ENCODE measurements around the gene PCMTD2. TPM values are rescaled to one million over a fixed set of nuclear protein-coding genes. Genes with fewer than 3 reads are reported as not detected.

PCMTD2 gene
- total RNA-seq, 1 donor, result 59.4 TPM

DNA sequence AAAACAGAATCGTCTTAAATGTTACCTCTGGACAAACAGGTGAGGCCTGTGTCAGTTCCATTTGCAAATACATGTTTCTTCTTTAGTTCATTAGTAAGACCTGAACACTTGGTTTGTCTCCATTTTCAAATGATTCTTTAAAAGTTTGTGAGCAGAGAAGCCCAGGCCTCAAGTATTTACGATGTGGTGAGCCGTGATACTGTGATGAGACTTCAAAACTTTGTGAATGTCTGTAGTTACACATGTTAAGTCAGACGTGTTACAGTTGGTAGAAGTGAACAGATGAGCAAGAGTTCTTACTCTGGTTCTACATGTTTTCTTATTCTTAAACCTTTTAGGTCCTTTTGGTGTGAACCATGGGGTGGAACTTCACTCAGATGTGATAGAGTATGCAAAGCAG, 8.5 kb downstream of the PCMTD2 start:
- H3K27me3 ChIP-seq (ENCODE audit: insufficient read depth, low read length), result no peaks in the 10 kb centered on the region

DNA sequence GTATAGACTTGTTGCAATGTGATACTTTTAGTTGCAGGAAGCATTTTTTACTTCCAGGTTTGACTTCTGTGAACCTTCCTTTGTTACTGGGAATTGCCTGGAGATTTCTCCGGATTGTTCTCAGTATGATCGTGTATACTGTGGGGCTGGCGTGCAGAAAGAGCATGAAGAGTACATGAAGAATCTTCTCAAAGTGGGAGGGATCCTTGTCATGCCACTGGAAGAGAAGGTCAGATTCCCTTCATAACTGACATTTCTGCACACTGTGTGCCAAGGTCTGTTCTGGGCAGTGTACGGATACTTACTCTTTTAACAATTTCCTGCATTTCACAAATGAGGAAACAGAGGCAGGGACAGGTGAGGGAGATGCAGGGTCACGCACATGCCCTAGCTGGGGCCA, 9.7 kb downstream of the PCMTD2 start:
- Histone ChIP-seq H3K4me1 (ENCODE audit: insufficient read depth, low read length) (peaks cover 4% of the 10 kb centered on the region), H3K27ac (ENCODE audit: low read depth, low read length) (no peak overlapping the region), H3K4me3 (ENCODE audit: insufficient read depth, low read length) (no peak overlapping the region), H3K4me2 (ENCODE audit: insufficient read depth, low read length) (no peak overlapping the region), H3K9me3 (ENCODE audit: low read depth, low read length) (no peaks in the 10 kb centered on the region), H3K36me3 (ENCODE audit: insufficient read depth, low read length) (peaks cover 4% of the 10 kb centered on the region), H2AFZ (ENCODE audit: low read length) (no peak overlapping the region), H3K27me3 (ENCODE audit: insufficient read depth, low read length) (no peaks in the 10 kb centered on the region), H3K79me2 (ENCODE audit: insufficient read depth, low read length) (peaks cover 5% of the 10 kb centered on the region), H4K20me1 (ENCODE audit: insufficient read depth, low read length) (peaks cover 11% of the 10 kb centered on the region)
- DNase-seq (ENCODE audit: insufficient read length, low spot score, missing footprints), result no peak
- TF ChIP-seq, protein P1, sequence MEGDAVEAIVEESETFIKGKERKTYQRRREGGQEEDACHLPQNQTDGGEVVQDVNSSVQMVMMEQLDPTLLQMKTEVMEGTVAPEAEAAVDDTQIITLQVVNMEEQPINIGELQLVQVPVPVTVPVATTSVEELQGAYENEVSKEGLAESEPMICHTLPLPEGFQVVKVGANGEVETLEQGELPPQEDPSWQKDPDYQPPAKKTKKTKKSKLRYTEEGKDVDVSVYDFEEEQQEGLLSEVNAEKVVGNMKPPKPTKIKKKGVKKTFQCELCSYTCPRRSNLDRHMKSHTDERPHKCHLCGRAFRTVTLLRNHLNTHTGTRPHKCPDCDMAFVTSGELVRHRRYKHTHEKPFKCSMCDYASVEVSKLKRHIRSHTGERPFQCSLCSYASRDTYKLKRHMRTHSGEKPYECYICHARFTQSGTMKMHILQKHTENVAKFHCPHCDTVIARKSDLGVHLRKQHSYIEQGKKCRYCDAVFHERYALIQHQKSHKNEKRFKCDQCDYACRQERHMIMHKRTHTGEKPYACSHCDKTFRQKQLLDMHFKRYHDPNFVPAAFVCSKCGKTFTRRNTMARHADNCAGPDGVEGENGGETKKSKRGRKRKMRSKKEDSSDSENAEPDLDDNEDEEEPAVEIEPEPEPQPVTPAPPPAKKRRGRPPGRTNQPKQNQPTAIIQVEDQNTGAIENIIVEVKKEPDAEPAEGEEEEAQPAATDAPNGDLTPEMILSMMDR (IDR thresholded peaks at IDR 0.05; ENCODE audit: extremely low read depth, low read depth, low read length), result no peak

More for the DNA sequence above, 8.5 kb downstream of the PCMTD2 start:
- Histone ChIP-seq H2AFZ (ENCODE audit: low read length) (no peak overlapping the region), H3K36me3 (ENCODE audit: insufficient read depth, low read length) (peaks cover 4% of the 10 kb centered on the region), H3K27ac (ENCODE audit: low read depth, low read length) (no peak overlapping the region), H3K4me3 (ENCODE audit: insufficient read depth, low read length) (no peak overlapping the region), H3K79me2 (ENCODE audit: insufficient read depth, low read length) (peaks cover 8% of the 10 kb centered on the region), H3K9me3 (ENCODE audit: low read depth, low read length) (no peaks in the 10 kb centered on the region), H3K4me2 (ENCODE audit: insufficient read depth, low read length) (no peak overlapping the region), H3K4me1 (ENCODE audit: insufficient read depth, low read length) (peaks cover 4% of the 10 kb centered on the region), H4K20me1 (ENCODE audit: insufficient read depth, low read length) (peaks cover 5% of the 10 kb centered on the region)
- no peak for DNase-seq (ENCODE audit: insufficient read length, low spot score, missing footprints)
- TF ChIP-seq, protein P1 (IDR thresholded peaks at IDR 0.05; ENCODE audit: extremely low read depth, low read depth, low read length), result no peak

DNA sequence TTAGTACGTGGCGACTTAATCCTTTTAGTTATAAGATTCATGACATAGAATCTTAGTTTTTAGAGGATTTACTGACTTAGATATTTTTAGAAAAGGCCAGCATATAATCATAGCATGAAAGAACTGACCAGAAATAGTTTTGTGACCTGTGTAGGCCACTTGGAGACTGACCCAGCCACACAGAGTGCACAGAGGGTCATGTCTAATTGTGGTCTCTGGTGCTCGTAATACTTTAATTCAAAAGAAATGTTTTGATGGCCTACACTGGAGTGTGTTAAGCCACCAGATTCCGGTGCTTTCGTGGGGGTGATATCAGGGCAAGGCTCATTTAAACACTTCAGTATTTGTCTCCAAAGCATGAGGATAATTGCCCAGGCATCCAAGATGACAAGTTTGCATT, 11.4 kb downstream of the PCMTD2 start:
- peaks cover 4% of the 10 kb centered on the region for H3K36me3 ChIP-seq (ENCODE audit: insufficient read depth, low read length)
- peaks cover 3% of the 10 kb centered on the region for H3K79me2 ChIP-seq (ENCODE audit: insufficient read depth, low read length)
- H3K4me1 ChIP-seq (ENCODE audit: insufficient read depth, low read length), result no peaks in the 10 kb centered on the region
- DNase-seq (ENCODE audit: insufficient read length, low spot score, missing footprints), result no peak
- H4K20me1 ChIP-seq (ENCODE audit: insufficient read depth, low read length), result peaks cover 11% of the 10 kb centered on the region
- TF ChIP-seq, protein P1 (IDR thresholded peaks at IDR 0.05; ENCODE audit: extremely low read depth, low read depth, low read length), result no peak
- no peak overlapping the region for H3K27ac ChIP-seq (ENCODE audit: low read depth, low read length)
- no peaks in the 10 kb centered on the region for H3K27me3 ChIP-seq (ENCODE audit: insufficient read depth, low read length)
- no peak overlapping the region for H3K4me3 ChIP-seq (ENCODE audit: insufficient read depth, low read length)
- no peaks in the 10 kb centered on the region for H3K9me3 ChIP-seq (ENCODE audit: low read depth, low read length)
- H2AFZ ChIP-seq (ENCODE audit: low read length), result no peak overlapping the region
- H3K4me2 ChIP-seq (ENCODE audit: insufficient read depth, low read length), result no peak overlapping the region

DNA sequence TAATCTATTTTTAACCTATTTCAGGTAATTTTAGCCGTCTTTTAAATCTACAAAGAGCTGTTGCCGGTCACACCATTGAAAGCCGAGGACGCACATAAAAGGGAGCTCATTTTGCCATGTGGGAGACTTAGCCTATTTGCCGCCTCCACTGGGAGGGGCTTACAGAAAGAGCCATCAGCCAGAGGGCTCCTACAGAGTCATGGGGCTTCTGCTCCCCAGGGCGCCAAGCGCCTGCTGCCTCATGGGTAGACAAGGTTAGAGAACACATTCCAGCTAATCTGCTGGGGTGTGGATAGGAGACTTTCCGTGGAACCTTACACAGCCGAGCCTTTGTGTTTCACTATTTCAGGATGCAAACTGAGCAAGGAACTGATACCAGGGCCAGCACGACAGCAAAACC, 12.6 kb downstream of the PCMTD2 start:
- H3K36me3 ChIP-seq (ENCODE audit: insufficient read depth, low read length), result peaks cover 4% of the 10 kb centered on the region
- H3K79me2 ChIP-seq (ENCODE audit: insufficient read depth, low read length), result no peaks in the 10 kb centered on the region
- no peaks in the 10 kb centered on the region for H3K9me3 ChIP-seq (ENCODE audit: low read depth, low read length)
- no peak overlapping the region for H2AFZ ChIP-seq (ENCODE audit: low read length)
- H3K27me3 ChIP-seq (ENCODE audit: insufficient read depth, low read length), result no peaks in the 10 kb centered on the region
- H3K4me3 ChIP-seq (ENCODE audit: insufficient read depth, low read length), result no peak overlapping the region
- H3K4me1 ChIP-seq (ENCODE audit: insufficient read depth, low read length), result no peaks in the 10 kb centered on the region
- DNase-seq (ENCODE audit: insufficient read length, low spot score, missing footprints), result no peak
- TF ChIP-seq, protein P1 (IDR thresholded peaks at IDR 0.05; ENCODE audit: extremely low read depth, low read depth, low read length), result no peak
- peaks cover 11% of the 10 kb centered on the region for H4K20me1 ChIP-seq (ENCODE audit: insufficient read depth, low read length)
- H3K27ac ChIP-seq (ENCODE audit: low read depth, low read length), result no peak overlapping the region
- no peak overlapping the region for H3K4me2 ChIP-seq (ENCODE audit: insufficient read depth, low read length)

All from osteoblast (primary cell).